HG03066 (cell line): ENCODE data around the gene DENND1C.
A peak's percentile ranks its signal among the peaks of the same experiment; 100 is the strongest.

Experiments used
- ATAC-seq: cut with Tn5 transposase; IDR thresholded peaks from one replicate; pipeline ENCODE4 v1.9.1; 2021; ENCODE audit warnings: low read depth; ENCODE audit not compliant: unreplicated experiment

DENND1C gene

GRCh38 chr19:6425732-6426620 lies 55.6 kb downstream of the DENND1C start:
- no peak for ATAC-seq

- peak; percentile 88 for ATAC-seq
Measured at GRCh38 chr19:6424939-6425731, 56.5 kb downstream of the DENND1C start.

GRCh38 chr19:6424195-6424938 lies 57.2 kb downstream of the DENND1C start, which contains the start of gene KHSRP:
Gene KHSRP, minus strand, starts transcription at chr19:6424811. Its CDS starts 110 bp downstream, at chr19:6424701.
- no peak for ATAC-seq

- no peak for ATAC-seq
Measured at GRCh38 chr19:6423499-6424194, 57.9 kb downstream of the DENND1C start.

- ATAC-seq, result no peak
Measured at GRCh38 chr19:6421075-6422014, 60.2 kb downstream of the DENND1C start.

- no peak for ATAC-seq
Measured at GRCh38 chr19:6418562-6418932, 63.0 kb downstream of the DENND1C start.

GRCh38 chr19:6417713-6418561 lies 63.6 kb downstream of the DENND1C start:
- ATAC-seq, result no peak
